HG03159 (cell line): ENCODE results near the gene SULT2A1.
"Not testable (repeated sequence)": the region's sequence is repeated elsewhere in the genome, so short reads cannot be mapped to it uniquely, and the experiment has no call there.

Source experiments
- ATAC-seq: cut with Tn5 transposase; IDR thresholded peaks from one replicate; pipeline ENCODE4 v1.9.1; 2021; ENCODE audit warnings: mild to moderate bottlenecking, moderate library complexity; ENCODE audit not compliant: unreplicated experiment

Gene SULT2A1

GRCh38 chr19:47886010-47886559, at the start of gene SULT2A1:
Gene SULT2A1 (minus strand): TSS chr19:47886315. CDS start chr19:47886257, 58 bp downstream.
- ATAC-seq, result no peak

GRCh38 chr19:47928581-47928980, 42.5 kb upstream of the SULT2A1 start:
- ATAC-seq, result not testable (repeated sequence)

- not testable (repeated sequence) for ATAC-seq
Observed at GRCh38 chr19:47920107-47920506, 34.0 kb upstream of the SULT2A1 start.

GRCh38 chr19:47910191-47910590, 24.1 kb upstream of the SULT2A1 start:
- not testable (repeated sequence) for ATAC-seq

GRCh38 chr19:47909350-47909749, 23.2 kb upstream of the SULT2A1 start:
- ATAC-seq, result not testable (repeated sequence)

- no peak for ATAC-seq
Observed at GRCh38 chr19:47901370-47901769, 15.3 kb upstream of the SULT2A1 start.

GRCh38 chr19:47899335-47899734, 13.2 kb upstream of the SULT2A1 start:
- no peak for ATAC-seq

- no peak for ATAC-seq
Observed at GRCh38 chr19:47897861-47898260, 11.7 kb upstream of the SULT2A1 start.

- ATAC-seq, result no peak
Observed at GRCh38 chr19:47896773-47897172, 10.7 kb upstream of the SULT2A1 start.

GRCh38 chr19:47896019-47896418, 9.9 kb upstream of the SULT2A1 start:
- ATAC-seq, result no peak

GRCh38 chr19:47895165-47895782, 9.2 kb upstream of the SULT2A1 start:
- no peak for ATAC-seq

- no peak for ATAC-seq
Observed at GRCh38 chr19:47891923-47892666, 6.0 kb upstream of the SULT2A1 start.

- ATAC-seq, result no peak
Observed at GRCh38 chr19:47891622-47891922, 5.5 kb upstream of the SULT2A1 start.

GRCh38 chr19:47890865-47891621, 4.9 kb upstream of the SULT2A1 start:
- ATAC-seq, result no peak

- no peak for ATAC-seq
Observed at GRCh38 chr19:47885067-47885463, 1.1 kb downstream of the SULT2A1 start.

- ATAC-seq, result no peak
Observed at GRCh38 chr19:47882890-47883289, 3.2 kb downstream of the SULT2A1 start.

- ATAC-seq, result no peak
Observed at GRCh38 chr19:47881757-47882156, 4.4 kb downstream of the SULT2A1 start.

GRCh38 chr19:47879385-47879784, 6.7 kb downstream of the SULT2A1 start:
- ATAC-seq, result not testable (repeated sequence)

GRCh38 chr19:47878906-47879305, 7.2 kb downstream of the SULT2A1 start:
- ATAC-seq, result no peak

- no peak for ATAC-seq
Observed at GRCh38 chr19:47865166-47865565, 20.9 kb downstream of the SULT2A1 start.

GRCh38 chr19:47863514-47863936, 22.6 kb downstream of the SULT2A1 start:
- ATAC-seq, result peak; percentile 50

- no peak for ATAC-seq
Observed at GRCh38 chr19:47861630-47862029, 24.5 kb downstream of the SULT2A1 start.
